Endothelial cell of umbilical vein (primary cell): Measurements from ENCODE around the gene TSPOAP1. TPM values are rescaled to one million over a fixed set of nuclear protein-coding genes. Genes with fewer than 3 reads are reported as not detected.

Source experiments
- BruUV-seq: library from RNA; stranded (reverse); fragments of 400-500 nt; replicated peaks from 2 replicates; lab custom pipeline; 2021; lab: Mats Ljungman, UMichigan
- CTCF ChIA-PET: fragments of 300-600, 350-600 bp; sonication (Branson Sonifier 250); formaldehyde crosslinking; loops from one replicate; lab custom pipeline; 2021; ENCODE audit warnings: antibody characterized with exemption, inconsistent platforms; lab: Charles Lee
- POLR2A ChIA-PET: fragments of 300-600, 350-600 bp; sonication (Branson Sonifier 250); formaldehyde crosslinking; loops from one replicate; lab custom pipeline; 2021; ENCODE audit warnings: antibody characterized with exemption, inconsistent platforms; lab: Charles Lee
- DNase-seq: peaks from one replicate; pipeline ENCODE4 v3.0.0-alpha.2; 2011; ENCODE audit warnings: low read depth, low spot score
- FAIRE-seq: peaks from 2 replicates; lab custom pipeline; 2011; peaks lifted over from hg19 to GRCh38; lab: Jason Lieb, UNC
- H2AFZ ChIP-seq: 2 replicates; pipeline ENCODE4 v1.6.0; 2012; ENCODE audit warnings: low read depth, low read length, control low read depth, inconsistent platforms
- H3K27ac ChIP-seq: 2 replicates; pipeline ENCODE4 v1.5.1; 2011; ENCODE audit warnings: low read depth, mild to moderate bottlenecking, control low read depth, low read length, moderate library complexity; ENCODE audit not compliant: insufficient read depth
- H3K27me3 ChIP-seq, 2 experiments: 2 replicates each; pipeline versions ENCODE4 v1.6.0 to v1.6.1; 2011; ENCODE audit warnings: low read length in 2 of 2, mixed read lengths in 1 of 2; ENCODE audit not compliant: control insufficient read depth in 2 of 2, insufficient read depth in 2 of 2
- H3K36me3 ChIP-seq, 2 experiments: 2 replicates in 1 of 2; 3 replicates in 1 of 2; pipeline ENCODE4 v1.5.1; 2011; ENCODE audit warnings: low read length in 2 of 2, mild to moderate bottlenecking in 1 of 2, moderate library complexity in 1 of 2; ENCODE audit not compliant: control insufficient read depth in 2 of 2, insufficient read depth in 2 of 2; ENCODE audit errors: extremely low read depth in 1 of 2
- H3K4me1 ChIP-seq: 3 replicates; pipeline ENCODE4 v1.5.1; 2011; ENCODE audit warnings: mild to moderate bottlenecking, low read length; ENCODE audit not compliant: control insufficient read depth, insufficient read depth; ENCODE audit errors: extremely low read depth
- H3K4me2 ChIP-seq: 2 replicates; pipeline ENCODE4 v1.6.1; 2011; ENCODE audit warnings: low read length, control low read depth, mixed read lengths; ENCODE audit not compliant: insufficient read depth
- H3K4me3 ChIP-seq, 3 experiments: fragments of 200-600 bp in 1 of 3; sonication (generic), shearing (Covaris generic) in 1 of 3; replicated peaks in 1 of 3; 2 replicates each; pipeline ENCODE4 v1.5.1; 2011 to 2016; ENCODE audit warnings: control low read depth in 3 of 3, low read length in 3 of 3, mild to moderate bottlenecking in 2 of 3, inconsistent platforms in 1 of 3, low read depth in 1 of 3, moderate library complexity in 1 of 3; ENCODE audit not compliant: insufficient read depth in 1 of 3
- H3K79me2 ChIP-seq: 2 replicates; pipeline ENCODE4 v1.6.0; 2012; ENCODE audit warnings: low read length, inconsistent platforms; ENCODE audit not compliant: control insufficient read depth, insufficient read depth
- H3K9ac ChIP-seq: replicated peaks from 2 replicates; pipeline ENCODE3; 2011; ENCODE audit warnings: low read length, control low read depth; ENCODE audit not compliant: insufficient read depth; ENCODE audit errors: extremely low read depth
- H3K9me1 ChIP-seq: replicated peaks from 3 replicates; pipeline ENCODE4 v1.6.0; 2011; ENCODE audit warnings: mild to moderate bottlenecking, low read length; ENCODE audit not compliant: control insufficient read depth, insufficient read depth; ENCODE audit errors: extremely low read depth
- H3K9me3 ChIP-seq: replicated peaks from 2 replicates; pipeline ENCODE4 v1.5.1; 2012; ENCODE audit warnings: low read length, inconsistent platforms; ENCODE audit not compliant: control insufficient read depth, insufficient read depth
- H4K20me1 ChIP-seq: replicated peaks from 2 replicates; pipeline ENCODE3; 2011; ENCODE audit warnings: mild to moderate bottlenecking, low read length; ENCODE audit not compliant: control insufficient read depth, insufficient read depth; ENCODE audit errors: extremely low read depth
- CTCF ChIP-seq, 2 donors: IDR thresholded peaks; 1 replicate in 1 of 2; 2 replicates in 1 of 2; pipeline ENCODE4 v1.5.1; 2011; ENCODE audit warnings: low read length in 2 of 2, mild to moderate bottlenecking in 2 of 2, moderate library complexity in 2 of 2, control low read depth in 1 of 2, inconsistent platforms in 1 of 2, low read depth in 1 of 2; ENCODE audit not compliant: insufficient read depth in 1 of 2; ENCODE audit errors: extremely low read depth in 1 of 2
- EZH2 ChIP-seq: IDR thresholded peaks from 2 replicates; pipeline ENCODE4 v1.6.1; 2012; ENCODE audit warnings: borderline replicate concordance, low read depth, mild to moderate bottlenecking, moderate library complexity, low read length, inconsistent platforms; ENCODE audit not compliant: severe bottlenecking
- FOS ChIP-seq: IDR thresholded peaks from 2 replicates; pipeline ENCODE4 v1.6.1; 2011; ENCODE audit warnings: mild to moderate bottlenecking, low read length, moderate library complexity, borderline replicate concordance; ENCODE audit not compliant: insufficient read depth
- GATA2 ChIP-seq: IDR thresholded peaks from 2 replicates; pipeline ENCODE4 v1.7.0; 2011; ENCODE audit warnings: low read depth, mild to moderate bottlenecking, moderate library complexity, mixed read lengths, low read length; ENCODE audit not compliant: insufficient read length, insufficient read depth
- JUN ChIP-seq: IDR thresholded peaks from 2 replicates; pipeline ENCODE4 v1.6.1; 2011; ENCODE audit warnings: borderline replicate concordance, low read depth; ENCODE audit not compliant: insufficient read length, insufficient read depth
- MYC ChIP-seq: IDR thresholded peaks from one replicate; pipeline ENCODE4 v1.6.1; 2011; ENCODE audit warnings: mild to moderate bottlenecking, low read depth, low read length
- POLR2A ChIP-seq: IDR thresholded peaks from 2 replicates; pipeline ENCODE4 v1.6.1; 2012; ENCODE audit warnings: low read depth, mild to moderate bottlenecking, control low read depth, low read length
- POLR2AphosphoS5 ChIP-seq: IDR thresholded peaks from 2 replicates; pipeline ENCODE4 v1.6.1; 2012; ENCODE audit warnings: low read depth, mild to moderate bottlenecking, control low read depth, low read length, moderate library complexity; ENCODE audit not compliant: insufficient read depth
- dilution Hi-C: fragments of 300-500 bp; cut with MboI; formaldehyde crosslinking; loops from one replicate; pipeline ENCODE4 v1.15.0; 2019; ENCODE audit warnings: low sequenced_read_pairs; ENCODE audit not compliant: extremely low pct_ligation_motif_present
- intact Hi-C: fragments of 100-400 bp; cut with micrococcal nuclease; formaldehyde crosslinking; loops from one replicate; pipeline ENCODE4 v1.10.0; 2022
- polyA plus RNA-seq, 4 experiments: library from polyadenylated mRNA; depleted of rRNA in 3 of 4; stranded (reverse) in 3 of 4; unstranded in 1 of 4; fragments of >200 nt; gene quantifications; 2 replicates each; pipeline versions ENCODE4 v1.2.1 to v1.2.3, GENCODE V29; 2011 to 2012; ENCODE audit warnings: missing spikeins in 1 of 4
- total RNA-seq: library from RNA; stranded (reverse); gene quantifications from 2 replicates; pipeline ENCODE4 v1.2.3, GENCODE V29; 2021
- TF ChIP-seq, protein P1 (sequence below): IDR thresholded peaks from 2 replicates; pipeline ENCODE4 v1.6.1; 2011; ENCODE audit not compliant: insufficient read depth, insufficient read length

TSPOAP1 gene
- total and polyA plus RNA-seq, 2 donors (not counting 3 experiments of a cell fraction or from before 2014, with no cell fraction given): not detected

GRCh38 chr17:58375256-58375655 lies 46.7 kb upstream of the TSPOAP1 start:
- H3K4me3 ChIP-seq: no peak overlapping the region
- ChIA-PET POLR2A (no interaction called here), CTCF (no interaction called here)
- no TSS peak for BruUV-seq
- no peak overlapping the region for H3K4me2 ChIP-seq
- no peaks in the 10 kb centered on the region for H4K20me1 ChIP-seq
- no peaks in the 10 kb centered on the region for H3K36me3 ChIP-seq
- no peaks in the 10 kb centered on the region for H3K9me3 ChIP-seq
- no peak overlapping the region for H3K9ac ChIP-seq
- intact Hi-C loops (no loop called here), dilution Hi-C loops (no loop called here)
- H3K27me3 ChIP-seq: peaks cover 3% of the 10 kb centered on the region in 2 experiments
- TF ChIP-seq EZH2 (no peak), POLR2A (no peak), GATA2 (no peak), MYC (no peak), CTCF (IDR thresholded peaks at IDR 0.05; ENCODE audit: extremely low read depth in 1 of 2, insufficient read depth in 1 of 2, low read depth in 1 of 2, low read length in 2 of 2) (no peak), POLR2AphosphoS5 (no peak), FOS (no peak), JUN (no peak)
- TF ChIP-seq, protein P1, sequence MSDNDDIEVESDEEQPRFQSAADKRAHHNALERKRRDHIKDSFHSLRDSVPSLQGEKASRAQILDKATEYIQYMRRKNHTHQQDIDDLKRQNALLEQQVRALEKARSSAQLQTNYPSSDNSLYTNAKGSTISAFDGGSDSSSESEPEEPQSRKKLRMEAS: no peak
- H3K79me2 ChIP-seq: no peaks in the 10 kb centered on the region
- no peaks in the 10 kb centered on the region for H3K4me1 ChIP-seq
- H2AFZ ChIP-seq: no peak overlapping the region
- DNase-seq: no peak
- no peak for FAIRE-seq
- H3K9me1 ChIP-seq: no peaks in the 10 kb centered on the region
- H3K27ac ChIP-seq: no peak overlapping the region
